Endothelial cell of umbilical vein (primary cell): ENCODE data around the gene DNAJC18. TPM values are rescaled to one million over a fixed set of nuclear protein-coding genes. Genes with fewer than 3 reads are reported as not detected.
A peak's percentile ranks its signal among the peaks of the same experiment; 100 is the strongest.

ENCODE experiments used
- BruUV-seq: library from RNA; stranded (reverse); fragments of 400-500 nt; replicated peaks from 2 replicates; lab custom pipeline; 2021; lab: Mats Ljungman, UMichigan
- CTCF ChIA-PET: fragments of 300-600, 350-600 bp; sonication (Branson Sonifier 250); formaldehyde crosslinking; loops from one replicate; lab custom pipeline; 2021; ENCODE audit warnings: antibody characterized with exemption, inconsistent platforms; lab: Charles Lee
- POLR2A ChIA-PET: fragments of 300-600, 350-600 bp; sonication (Branson Sonifier 250); formaldehyde crosslinking; loops from one replicate; lab custom pipeline; 2021; ENCODE audit warnings: antibody characterized with exemption, inconsistent platforms; lab: Charles Lee
- DNase-seq: peaks from one replicate; pipeline ENCODE4 v3.0.0-alpha.2; 2011; ENCODE audit warnings: low read depth, low spot score
- FAIRE-seq: peaks from 2 replicates; lab custom pipeline; 2011; peaks lifted over from hg19 to GRCh38; lab: Jason Lieb, UNC
- H2AFZ ChIP-seq: 2 replicates; pipeline ENCODE4 v1.6.0; 2012; ENCODE audit warnings: low read depth, low read length, control low read depth, inconsistent platforms
- H3K27ac ChIP-seq: 2 replicates; pipeline ENCODE4 v1.5.1; 2011; ENCODE audit warnings: low read depth, mild to moderate bottlenecking, control low read depth, low read length, moderate library complexity; ENCODE audit not compliant: insufficient read depth
- H3K27me3 ChIP-seq, 2 experiments: 2 replicates each; pipeline versions ENCODE4 v1.6.0 to v1.6.1; 2011; ENCODE audit warnings: low read length in 2 of 2, mixed read lengths in 1 of 2; ENCODE audit not compliant: control insufficient read depth in 2 of 2, insufficient read depth in 2 of 2
- H3K36me3 ChIP-seq, 2 experiments: 2 replicates in 1 of 2; 3 replicates in 1 of 2; pipeline ENCODE4 v1.5.1; 2011; ENCODE audit warnings: low read length in 2 of 2, mild to moderate bottlenecking in 1 of 2, moderate library complexity in 1 of 2; ENCODE audit not compliant: control insufficient read depth in 2 of 2, insufficient read depth in 2 of 2; ENCODE audit errors: extremely low read depth in 1 of 2
- H3K4me1 ChIP-seq: 3 replicates; pipeline ENCODE4 v1.5.1; 2011; ENCODE audit warnings: mild to moderate bottlenecking, low read length; ENCODE audit not compliant: control insufficient read depth, insufficient read depth; ENCODE audit errors: extremely low read depth
- H3K4me2 ChIP-seq: 2 replicates; pipeline ENCODE4 v1.6.1; 2011; ENCODE audit warnings: low read length, control low read depth, mixed read lengths; ENCODE audit not compliant: insufficient read depth
- H3K4me3 ChIP-seq, 3 experiments: fragments of 200-600 bp in 1 of 3; sonication (generic), shearing (Covaris generic) in 1 of 3; replicated peaks in 1 of 3; 2 replicates each; pipeline ENCODE4 v1.5.1; 2011 to 2016; ENCODE audit warnings: control low read depth in 3 of 3, low read length in 3 of 3, mild to moderate bottlenecking in 2 of 3, inconsistent platforms in 1 of 3, low read depth in 1 of 3, moderate library complexity in 1 of 3; ENCODE audit not compliant: insufficient read depth in 1 of 3
- H3K79me2 ChIP-seq: 2 replicates; pipeline ENCODE4 v1.6.0; 2012; ENCODE audit warnings: low read length, inconsistent platforms; ENCODE audit not compliant: control insufficient read depth, insufficient read depth
- H3K9ac ChIP-seq: replicated peaks from 2 replicates; pipeline ENCODE3; 2011; ENCODE audit warnings: low read length, control low read depth; ENCODE audit not compliant: insufficient read depth; ENCODE audit errors: extremely low read depth
- H3K9me1 ChIP-seq: replicated peaks from 3 replicates; pipeline ENCODE4 v1.6.0; 2011; ENCODE audit warnings: mild to moderate bottlenecking, low read length; ENCODE audit not compliant: control insufficient read depth, insufficient read depth; ENCODE audit errors: extremely low read depth
- H3K9me3 ChIP-seq: replicated peaks from 2 replicates; pipeline ENCODE4 v1.5.1; 2012; ENCODE audit warnings: low read length, inconsistent platforms; ENCODE audit not compliant: control insufficient read depth, insufficient read depth
- H4K20me1 ChIP-seq: replicated peaks from 2 replicates; pipeline ENCODE3; 2011; ENCODE audit warnings: mild to moderate bottlenecking, low read length; ENCODE audit not compliant: control insufficient read depth, insufficient read depth; ENCODE audit errors: extremely low read depth
- CTCF ChIP-seq, 2 donors: IDR thresholded peaks; 1 replicate in 1 of 2; 2 replicates in 1 of 2; pipeline ENCODE4 v1.5.1; 2011; ENCODE audit warnings: low read length in 2 of 2, mild to moderate bottlenecking in 2 of 2, moderate library complexity in 2 of 2, control low read depth in 1 of 2, inconsistent platforms in 1 of 2, low read depth in 1 of 2; ENCODE audit not compliant: insufficient read depth in 1 of 2; ENCODE audit errors: extremely low read depth in 1 of 2
- FOS ChIP-seq: IDR thresholded peaks from 2 replicates; pipeline ENCODE4 v1.6.1; 2011; ENCODE audit warnings: mild to moderate bottlenecking, low read length, moderate library complexity, borderline replicate concordance; ENCODE audit not compliant: insufficient read depth
- JUN ChIP-seq: IDR thresholded peaks from 2 replicates; pipeline ENCODE4 v1.6.1; 2011; ENCODE audit warnings: borderline replicate concordance, low read depth; ENCODE audit not compliant: insufficient read length, insufficient read depth
- MYC ChIP-seq: IDR thresholded peaks from one replicate; pipeline ENCODE4 v1.6.1; 2011; ENCODE audit warnings: mild to moderate bottlenecking, low read depth, low read length
- POLR2A ChIP-seq: IDR thresholded peaks from 2 replicates; pipeline ENCODE4 v1.6.1; 2012; ENCODE audit warnings: low read depth, mild to moderate bottlenecking, control low read depth, low read length
- POLR2AphosphoS5 ChIP-seq: IDR thresholded peaks from 2 replicates; pipeline ENCODE4 v1.6.1; 2012; ENCODE audit warnings: low read depth, mild to moderate bottlenecking, control low read depth, low read length, moderate library complexity; ENCODE audit not compliant: insufficient read depth
- dilution Hi-C: fragments of 300-500 bp; cut with MboI; formaldehyde crosslinking; loops from one replicate; pipeline ENCODE4 v1.15.0; 2019; ENCODE audit warnings: low sequenced_read_pairs; ENCODE audit not compliant: extremely low pct_ligation_motif_present
- intact Hi-C: fragments of 100-400 bp; cut with micrococcal nuclease; formaldehyde crosslinking; loops from one replicate; pipeline ENCODE4 v1.10.0; 2022
- polyA plus RNA-seq, 4 experiments: library from polyadenylated mRNA; depleted of rRNA in 3 of 4; stranded (reverse) in 3 of 4; unstranded in 1 of 4; fragments of >200 nt; gene quantifications; 2 replicates each; pipeline versions ENCODE4 v1.2.1 to v1.2.3, GENCODE V29; 2011 to 2012; ENCODE audit warnings: missing spikeins in 1 of 4
- total RNA-seq: library from RNA; stranded (reverse); gene quantifications from 2 replicates; pipeline ENCODE4 v1.2.3, GENCODE V29; 2021

Gene DNAJC18
- total and polyA plus RNA-seq, 2 donors (not counting 3 experiments of a cell fraction or from before 2014, with no cell fraction given) = 23.2 to 52.6 TPM

- H3K9me1 ChIP-seq = no peaks in the 10 kb centered on the region
- ChIA-PET CTCF (interaction anchor here (1.0 to 2.1 kb wide), 4 partner anchors 9 to 120 kb away, joined by 3 to 7 read pairs (median 4); partner anchors contain the start of gene MATR3), POLR2A (interaction anchor here (1.3 kb wide), 1 partner anchor 52 kb away, joined by 3 read pairs; the partner anchor contains the start of gene PAIP2)
- dilution Hi-C loops (no loop called here), intact Hi-C loops (loop anchor here (1.0 to 5.0 kb wide), 3 partner anchors 51 to 815 kb away; partner anchors contain the start of gene MATR3)
- H3K27ac ChIP-seq = no peak overlapping the region
- no peaks in the 10 kb centered on the region for H3K36me3 ChIP-seq
- FAIRE-seq = no peak
- no peaks in the 10 kb centered on the region for H4K20me1 ChIP-seq
- no peak overlapping the region for H3K9ac ChIP-seq
- H2AFZ ChIP-seq = peak overlapping the region; percentile 64
- peak overlapping the region in 2 of 3 experiments; percentile 1 to 35 for H3K4me3 ChIP-seq
- peaks cover 7 to 14% of the 10 kb centered on the region in 2 experiments for H3K27me3 ChIP-seq
- no peaks in the 10 kb centered on the region for H3K9me3 ChIP-seq
- peak overlapping the region; percentile 52 for H3K4me2 ChIP-seq
- peaks cover 6% of the 10 kb centered on the region for H3K4me1 ChIP-seq
- TF ChIP-seq CTCF (IDR thresholded peaks at IDR 0.05; ENCODE audit: extremely low read depth in 1 of 2, insufficient read depth in 1 of 2, low read depth in 1 of 2, low read length in 2 of 2) (no peak), MYC (no peak), JUN (no peak), POLR2A (no peak), POLR2AphosphoS5 (no peak), FOS (no peak)
- DNase-seq = no peak
- BruUV-seq = TSS peak; percentile 10
- H3K79me2 ChIP-seq = no peaks in the 10 kb centered on the region
Observed at GRCh38 chr5:139393497-139394122, 45.7 kb downstream of the DNAJC18 start.
